HEK293T (cell line): ENCODE results near the gene MRAP2.
"Not testable (repeated sequence)": the region's sequence is repeated elsewhere in the genome, so short reads cannot be mapped to it uniquely, and the experiment has no call there.

ENCODE experiments used
- ARNT ChIP-seq: fragments of 450-650 bp; IDR thresholded peaks from 2 replicates; pipeline ENCODE4 v1.6.1; 2017; ENCODE audit warnings: mild to moderate bottlenecking
- BHLHE40 ChIP-seq: fragments of 450-650 bp; IDR thresholded peaks from 2 replicates; pipeline ENCODE4 v1.6.1; 2016; ENCODE audit warnings: mild to moderate bottlenecking, moderate library complexity, borderline replicate concordance
- CTBP1 ChIP-seq: fragments of 450-650 bp; IDR thresholded peaks from 2 replicates; pipeline ENCODE4 v1.6.1; 2016; ENCODE audit warnings: borderline replicate concordance
- ELF4 ChIP-seq: fragments of 450-650 bp; IDR thresholded peaks from 2 replicates; pipeline ENCODE4 v1.6.1; 2017; ENCODE audit warnings: antibody characterized with exemption
- FOXA1 ChIP-seq: fragments of 450-650 bp; IDR thresholded peaks from 2 replicates; pipeline ENCODE4 v1.6.1; 2016; ENCODE audit warnings: mild to moderate bottlenecking
- FOXM1 ChIP-seq: fragments of 450-650 bp; IDR thresholded peaks from 2 replicates; pipeline ENCODE4 v1.6.1; 2017; ENCODE audit warnings: mild to moderate bottlenecking, borderline replicate concordance
- L3MBTL2 ChIP-seq: fragments of 450-650 bp; conservative IDR thresholded peaks from 2 replicates; pipeline ENCODE4 v1.6.1; 2016; ENCODE audit warnings: mild to moderate bottlenecking
- LEF1 ChIP-seq: fragments of 450-650 bp; IDR thresholded peaks from 2 replicates; pipeline ENCODE4 v1.6.1; 2017; ENCODE audit warnings: mild to moderate bottlenecking, borderline replicate concordance
- NFRKB ChIP-seq: fragments of 450-650 bp; IDR thresholded peaks from 2 replicates; pipeline ENCODE4 v1.6.1; 2016; ENCODE audit warnings: mild to moderate bottlenecking, moderate library complexity
- SP1 ChIP-seq: fragments of 450-650 bp; IDR thresholded peaks from 2 replicates; pipeline ENCODE4 v1.6.1; 2017
- TARDBP ChIP-seq: fragments of 450-650 bp; IDR thresholded peaks from 2 replicates; pipeline ENCODE4 v1.6.1; 2016
- ZNF384 ChIP-seq: fragments of 450-650 bp; IDR thresholded peaks from 2 replicates; pipeline ENCODE4 v1.6.1; 2016

DNA sequence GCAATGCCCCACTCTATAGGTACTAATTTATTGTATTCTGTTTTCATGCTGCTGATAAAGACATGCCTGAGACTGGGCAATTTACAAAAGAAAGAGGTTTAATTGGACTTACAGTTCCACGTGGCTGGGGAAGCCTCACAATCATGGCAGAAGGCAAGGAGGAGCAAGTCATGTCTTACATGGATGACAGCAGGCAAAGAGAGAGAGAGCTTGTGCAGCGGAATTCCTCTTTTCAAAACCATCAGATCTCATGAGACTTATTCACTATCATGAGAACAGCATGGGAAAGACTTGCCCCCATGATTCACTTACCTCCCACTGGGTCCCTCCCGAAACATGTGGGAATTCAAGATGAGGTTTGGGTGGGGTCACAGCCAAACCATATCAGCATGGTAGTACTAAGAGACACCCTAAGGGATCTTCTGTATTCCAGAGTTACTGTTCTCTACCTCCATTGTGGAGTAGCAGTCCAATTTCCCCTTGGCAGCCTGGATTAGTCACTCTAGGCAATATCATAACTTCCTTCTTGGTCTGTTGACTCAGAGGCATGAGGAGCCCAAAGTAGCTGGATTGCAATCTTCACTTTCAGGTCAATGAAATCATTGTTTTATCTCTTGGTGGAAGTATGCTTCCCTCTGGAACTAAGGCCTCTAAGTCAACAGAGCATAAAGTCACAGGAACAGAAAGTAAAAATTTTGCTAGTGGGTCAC lies 71.8 kb downstream of the MRAP2 start:
- TF ChIP-seq SP1, LEF1, NFRKB, FOXM1, CTBP1, L3MBTL2, FOXA1, BHLHE40, TARDBP, ARNT, ELF4, ZNF384: not testable (repeated sequence)
